Thoracic aorta (tissue), 2 donors: ENCODE data around the gene BMP6. TPM values are rescaled to one million over a fixed set of nuclear protein-coding genes. Genes with fewer than 3 reads are reported as not detected.

Experiments used
- ATAC-seq: fragments of 150-250 bp; one replicate; pipeline ENCODE4 v1.8.0; 2017; ENCODE audit warnings: low read depth; ENCODE audit not compliant: insufficient number of reproducible peaks, low FRiP score
- DNase-seq: peaks from one replicate; pipeline ENCODE4 v3.0.0-alpha.2; 2020; ENCODE audit warnings: low spot score
- H3K27ac ChIP-seq, 2 donors: fragments of 200-600 bp; sonication (generic); 1 replicate in 1 of 2; 2 replicates in 1 of 2; pipeline ENCODE4 v1.5.1; 2016; ENCODE audit warnings: mild to moderate bottlenecking in 2 of 2, moderate library complexity in 2 of 2
- H3K27me3 ChIP-seq: fragments of 200-600 bp; sonication (generic); replicated peaks from 2 replicates; pipeline ENCODE4 v1.6.0; 2016; ENCODE audit warnings: mild to moderate bottlenecking; ENCODE audit not compliant: insufficient read depth
- H3K36me3 ChIP-seq: fragments of 200-600 bp; sonication (generic); one replicate; pipeline ENCODE4 v1.5.1; 2016
- H3K4me1 ChIP-seq, 2 donors: fragments of 200-600 bp; sonication (generic); 1 replicate in 1 of 2; 2 replicates in 1 of 2; pipeline versions ENCODE4 v1.5.1 to v1.6.0; 2016; ENCODE audit warnings: low read depth in 2 of 2, mild to moderate bottlenecking in 1 of 2; ENCODE audit not compliant: control insufficient read depth in 1 of 2
- H3K4me3 ChIP-seq: fragments of 200-600 bp; sonication (generic); 2 replicates; pipeline ENCODE4 v1.5.1; 2016; ENCODE audit warnings: mild to moderate bottlenecking
- H3K9me3 ChIP-seq: fragments of 200-600 bp; sonication (generic); 2 replicates; pipeline ENCODE4 v1.5.1; 2016
- CTCF ChIP-seq: fragments of 200-600 bp; sonication (generic); IDR thresholded peaks from one replicate; pipeline ENCODE4 v1.5.1; 2019; ENCODE audit warnings: antibody characterized with exemption
- total RNA-seq, 2 donors: library from RNA; depleted of rRNA; stranded (reverse); fragments of >200 nt; gene quantifications; one replicate each; pipeline versions ENCODE4 v1.1.0 to v1.2.3, GENCODE V29; 2016

The BMP6 gene
- total RNA-seq, 2 donors from 2014 or later, result 4.7 TPM

GRCh38 chr6:7725412-7725811 lies 487 bp upstream of the BMP6 start:
- H3K27ac ChIP-seq, result no peak overlapping the region
- H3K9me3 ChIP-seq, result no peaks in the 10 kb centered on the region
- H3K4me3 ChIP-seq, result peak overlapping the region; percentile 75
- no peaks in the 10 kb centered on the region for H3K36me3 ChIP-seq
- H3K27me3 ChIP-seq, result peaks cover 13% of the 10 kb centered on the region
- DNase-seq (no peak), ATAC-seq (no peak)
- no peak for TF ChIP-seq CTCF
- H3K4me1 ChIP-seq, result peaks cover 14 to 27% of the 10 kb centered on the region in 2 donors

- Histone ChIP-seq H3K36me3 (no peaks in the 10 kb centered on the region), H3K4me1 (peaks cover 14 to 27% of the 10 kb centered on the region in 2 donors), H3K27me3 (peaks cover 13% of the 10 kb centered on the region), H3K9me3 (no peaks in the 10 kb centered on the region), H3K4me3 (peak overlapping the region; percentile 75), H3K27ac (no peak overlapping the region)
- no peak for DNase-seq
- no peak for TF ChIP-seq CTCF
- ATAC-seq, result no peak
Measured at GRCh38 chr6:7726416-7727085, 652 bp downstream of the BMP6 start.

GRCh38 chr6:7727086-7727945 lies 1.4 kb downstream of the BMP6 start:
- no peaks in the 10 kb centered on the region for H3K9me3 ChIP-seq
- H3K27ac ChIP-seq, result no peak overlapping the region
- no peak for ATAC-seq
- H3K27me3 ChIP-seq, result peaks cover 13% of the 10 kb centered on the region
- no peaks in the 10 kb centered on the region for H3K36me3 ChIP-seq
- peaks cover 14 to 27% of the 10 kb centered on the region in 2 donors for H3K4me1 ChIP-seq
- peak overlapping the region; percentile 67 for H3K4me3 ChIP-seq
- DNase-seq, result no peak
- no peak for TF ChIP-seq CTCF

GRCh38 chr6:7727946-7728854 lies 2.3 kb downstream of the BMP6 start:
- Histone ChIP-seq H3K4me3 (peak overlapping the region; percentile 67), H3K36me3 (no peaks in the 10 kb centered on the region), H3K9me3 (no peaks in the 10 kb centered on the region), H3K4me1 (peaks cover 14 to 27% of the 10 kb centered on the region in 2 donors), H3K27me3 (peaks cover 13% of the 10 kb centered on the region), H3K27ac (no peak overlapping the region)
- no peak for ATAC-seq
- TF ChIP-seq CTCF, result no peak
- no peak for DNase-seq
